HG03175 (cell line): ENCODE measurements around the gene PLEKHA7.

ENCODE experiments used
- ATAC-seq: cut with Tn5 transposase; IDR thresholded peaks from one replicate; pipeline ENCODE4 v1.9.1; 2021; ENCODE audit warnings: mild to moderate bottlenecking, moderate library complexity; ENCODE audit not compliant: unreplicated experiment

Gene PLEKHA7

GRCh38 chr11:16856022-16856471 is 158.2 kb downstream of the PLEKHA7 start:
- ATAC-seq: no peak

DNA sequence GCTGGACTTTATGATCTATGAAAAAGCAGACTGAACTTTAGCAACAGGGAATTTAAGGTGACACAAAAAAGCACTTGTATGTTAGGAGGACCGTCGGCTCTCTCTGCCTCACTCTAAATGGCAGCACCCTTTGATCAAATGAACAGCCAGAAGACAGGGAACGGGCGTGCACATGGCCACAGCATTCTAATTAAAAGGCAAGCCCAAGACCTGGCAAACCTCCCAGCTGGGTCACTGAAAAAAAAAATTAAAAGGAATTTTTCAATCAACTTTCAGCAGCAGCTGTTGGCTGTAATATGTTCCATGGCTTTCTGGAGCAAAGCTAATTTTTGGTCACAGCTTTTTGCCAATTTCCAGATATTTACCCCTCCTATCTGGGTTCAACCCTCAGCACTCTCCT is 159.2 kb downstream of the PLEKHA7 start:
- ATAC-seq: no peak

- ATAC-seq: no peak
These were observed 160.4 kb downstream of the PLEKHA7 start for GRCh38 chr11:16853859-16854258.

DNA sequence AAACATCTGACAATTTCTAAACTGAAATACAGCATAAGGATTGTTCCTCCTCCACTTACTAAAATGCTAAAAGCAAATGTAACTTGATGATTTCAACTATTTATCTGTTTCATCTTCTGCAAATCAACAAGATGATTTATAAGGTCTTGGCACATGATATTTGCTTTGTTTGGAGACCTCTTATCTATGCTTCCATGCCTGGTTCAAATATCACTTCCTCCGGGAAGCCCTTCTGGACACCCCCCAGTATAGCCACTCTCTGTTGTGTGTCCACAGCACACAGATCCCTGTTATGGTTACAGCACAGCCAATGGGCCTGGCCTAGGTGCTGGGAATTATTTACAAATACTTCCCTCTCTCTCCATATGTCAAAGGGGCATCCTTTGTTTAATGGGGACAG is 160.9 kb downstream of the PLEKHA7 start:
- no peak for ATAC-seq

DNA sequence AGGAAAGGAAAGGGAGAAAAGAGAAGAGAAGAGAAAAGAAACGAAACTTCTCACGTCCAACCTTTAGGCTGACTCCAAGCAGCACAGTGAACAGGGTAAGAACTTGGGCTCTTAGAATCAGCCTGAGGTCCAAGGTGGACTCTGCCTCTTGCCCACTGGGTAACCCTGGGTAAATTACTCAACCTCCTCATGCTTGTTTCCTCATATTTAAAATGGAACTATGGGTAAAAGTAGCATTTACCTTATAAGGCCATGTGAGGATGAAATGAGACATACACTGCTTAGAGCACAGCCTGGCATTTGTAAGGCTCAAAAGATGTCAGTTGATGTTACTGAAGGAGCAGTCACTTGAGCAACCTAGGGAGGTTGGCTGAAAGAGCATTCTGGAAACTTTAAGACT is 167.9 kb downstream of the PLEKHA7 start:
- ATAC-seq: no peak

DNA sequence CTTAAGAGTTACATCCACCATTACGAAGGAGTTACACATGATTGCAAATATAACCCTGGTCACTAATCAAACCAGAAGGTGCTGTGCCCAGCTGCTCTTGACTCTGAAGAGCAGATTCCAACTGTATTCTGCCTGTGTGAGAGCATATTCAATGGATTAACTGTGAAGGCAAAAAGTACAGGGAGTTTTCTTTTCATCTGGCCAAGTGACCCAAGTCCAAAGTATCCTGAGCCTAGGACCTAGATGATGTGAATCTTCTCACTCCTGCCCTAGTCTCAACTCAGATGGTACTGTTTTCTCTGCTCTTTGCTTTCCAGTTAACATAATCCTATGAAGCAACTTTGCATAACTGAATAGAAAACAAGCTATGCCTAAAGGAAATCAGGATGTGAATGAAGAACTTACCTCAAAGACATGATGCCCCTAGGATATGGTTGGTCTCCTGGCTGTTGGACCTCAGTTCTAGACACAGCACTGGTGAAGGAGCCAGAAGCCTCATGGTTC is 169.9 kb downstream of the PLEKHA7 start:
- no peak for ATAC-seq

DNA sequence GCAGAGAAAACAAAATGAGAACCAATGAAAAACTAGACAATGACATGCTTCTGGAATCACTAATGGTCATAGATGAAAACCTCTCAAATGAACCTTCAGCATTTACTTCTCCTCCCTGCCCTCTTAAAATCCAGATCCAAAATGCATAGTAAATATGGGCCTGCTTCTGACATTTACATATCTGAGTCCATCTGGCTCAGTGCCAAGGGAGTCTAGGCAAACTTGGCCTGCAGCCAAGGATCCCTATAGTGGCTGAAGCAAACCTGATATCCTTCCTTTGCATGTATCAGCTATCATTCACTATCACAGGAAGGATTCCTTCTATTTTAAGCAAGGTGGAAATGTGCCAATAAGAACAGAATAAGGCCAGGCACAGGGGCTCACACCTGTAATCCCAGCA is 170.9 kb downstream of the PLEKHA7 start:
- ATAC-seq: no peak

GRCh38 chr11:16841984-16842383 is 172.2 kb downstream of the PLEKHA7 start:
- no peak for ATAC-seq

DNA sequence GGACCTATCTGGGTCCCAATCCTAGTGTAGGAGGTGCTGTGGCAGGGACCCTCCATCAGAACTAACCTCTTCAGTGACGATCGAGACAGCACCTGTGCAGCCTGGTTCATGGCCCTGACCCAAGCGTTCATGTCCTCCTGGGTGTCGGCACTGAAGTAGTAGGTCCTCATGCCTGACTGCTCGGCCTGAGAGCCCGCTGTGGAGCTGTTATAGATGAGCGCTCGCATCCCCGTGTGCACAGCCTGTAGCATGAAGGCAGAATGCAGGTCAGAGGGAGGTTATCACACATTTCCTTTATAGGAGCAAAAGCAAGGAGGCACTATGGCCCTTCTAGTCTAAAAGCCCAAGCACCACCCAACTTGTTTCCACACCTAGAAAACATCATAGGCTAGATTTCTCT is 172.7 kb downstream of the PLEKHA7 start:
- ATAC-seq: no peak

DNA sequence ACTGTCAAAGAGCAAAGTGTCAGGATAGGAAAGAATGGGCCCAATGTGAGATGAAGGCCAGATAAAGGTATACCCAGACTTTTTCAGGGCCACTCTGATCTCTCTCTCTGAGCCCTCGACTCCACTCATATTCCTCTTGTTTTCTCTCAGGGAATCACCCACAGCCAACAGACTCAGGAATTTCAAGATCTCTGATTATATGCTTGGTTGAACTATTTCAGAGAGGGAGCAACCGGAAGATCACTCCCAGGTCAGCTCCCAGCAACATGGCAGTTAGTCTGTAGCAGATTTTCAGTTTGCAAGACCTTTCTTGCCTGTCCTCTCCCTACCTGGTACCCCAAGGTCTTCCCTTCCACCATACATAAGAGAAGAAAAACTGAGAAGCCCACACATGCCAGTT is 173.3 kb downstream of the PLEKHA7 start:
- ATAC-seq: no peak

DNA sequence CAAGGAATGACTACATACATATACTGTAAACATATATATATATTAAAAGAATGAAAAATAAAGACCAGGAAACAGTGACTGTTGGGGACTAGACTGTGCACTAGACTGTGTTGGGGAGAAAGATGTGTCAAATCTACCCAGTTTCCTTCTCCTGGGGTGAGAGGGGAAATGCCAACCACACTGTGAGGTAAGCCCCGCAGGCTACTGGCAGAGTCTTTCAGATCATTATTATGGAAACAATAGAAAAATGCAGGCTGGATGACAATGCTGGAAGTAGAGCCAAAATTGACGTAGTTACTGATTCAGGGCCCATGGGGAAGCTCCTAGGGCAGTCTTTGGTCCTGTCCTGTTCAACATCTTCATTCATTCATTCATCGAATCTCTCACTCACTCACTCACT is 174.4 kb downstream of the PLEKHA7 start:
- no peak for ATAC-seq

DNA sequence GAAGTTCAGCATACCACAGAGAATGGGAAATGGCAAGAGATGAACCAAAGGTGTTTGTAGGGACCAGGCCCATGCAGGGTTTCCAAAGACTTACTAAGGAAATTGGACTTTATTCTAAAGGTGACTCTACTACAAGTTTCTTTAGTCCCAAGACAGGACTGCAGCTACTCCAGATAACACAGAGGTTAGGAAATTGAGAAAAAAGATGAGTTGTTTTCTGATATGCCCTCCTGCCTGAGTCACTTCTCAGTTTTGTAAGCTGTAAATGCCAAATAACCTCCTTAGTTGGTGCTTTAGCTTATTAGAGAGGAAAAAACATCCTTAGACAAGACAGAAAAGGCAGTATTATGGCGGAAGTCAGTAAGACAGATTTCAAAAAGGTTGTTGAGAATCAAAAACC is 179.8 kb downstream of the PLEKHA7 start:
- no peak for ATAC-seq

DNA sequence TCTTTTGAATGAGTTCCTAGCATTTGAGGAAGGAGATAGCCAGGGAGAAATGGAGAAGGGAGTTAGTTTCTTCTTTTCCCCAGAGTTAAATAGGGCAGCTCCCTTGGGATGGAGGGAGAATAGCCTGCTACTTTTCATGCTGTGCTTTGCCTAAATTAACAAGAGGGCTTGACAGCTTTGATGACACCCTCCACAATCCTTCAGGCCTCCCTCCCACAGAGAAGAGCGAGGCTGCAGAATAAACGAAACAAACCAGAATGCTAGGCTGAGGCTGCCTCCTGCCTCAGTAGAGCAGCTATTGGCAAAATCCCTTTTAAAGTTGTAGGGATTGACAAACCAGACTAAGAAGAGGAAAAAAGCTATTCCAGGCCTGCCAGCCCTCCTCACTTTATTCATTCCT is 181.2 kb downstream of the PLEKHA7 start:
- no peak for ATAC-seq

DNA sequence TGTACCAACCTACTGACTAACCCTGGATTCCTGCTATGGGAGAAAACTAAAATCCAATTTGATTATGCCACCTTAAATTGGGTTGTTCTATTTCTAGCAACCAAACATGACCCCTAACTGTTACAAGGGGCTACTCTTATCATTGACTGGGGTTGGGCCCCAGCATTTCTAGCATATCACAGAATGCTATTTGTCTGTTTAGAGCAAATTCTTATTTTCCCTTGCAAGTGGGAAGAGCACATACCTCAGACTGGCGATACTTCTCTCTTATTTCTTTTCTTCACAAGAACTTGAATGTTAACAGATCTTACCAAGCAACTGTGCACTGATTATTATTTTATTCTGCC is 182.0 kb downstream of the PLEKHA7 start:
- ATAC-seq: no peak

GRCh38 chr11:16831316-16832192 is 182.7 kb downstream of the PLEKHA7 start:
- ATAC-seq: no peak

GRCh38 chr11:16827139-16827538 is 187.1 kb downstream of the PLEKHA7 start:
- ATAC-seq: no peak

DNA sequence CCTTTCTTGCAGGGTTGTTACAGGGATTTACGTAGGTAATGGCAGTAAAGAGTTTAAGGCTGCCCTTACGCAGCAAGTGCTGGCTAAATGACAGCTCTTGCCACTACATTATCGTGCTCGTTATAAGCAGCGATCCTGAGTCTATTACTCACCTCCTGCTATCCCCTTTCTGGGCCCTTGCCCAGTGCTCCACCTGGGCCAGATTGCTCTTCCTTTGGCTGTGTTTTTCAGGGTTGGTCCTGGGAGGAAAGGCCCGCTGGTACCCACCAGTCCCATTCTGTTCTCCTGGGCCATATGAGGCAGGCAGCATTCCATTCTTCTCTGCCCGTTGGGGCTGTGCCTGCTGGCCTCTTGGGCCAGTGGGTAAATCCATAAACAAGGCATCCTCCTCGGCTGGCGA is 188.2 kb downstream of the PLEKHA7 start:
- no peak for ATAC-seq

GRCh38 chr11:16825101-16825500 is 189.1 kb downstream of the PLEKHA7 start:
- ATAC-seq: no peak

GRCh38 chr11:16820324-16821092 is 193.7 kb downstream of the PLEKHA7 start:
- ATAC-seq: peak; percentile 76

- ATAC-seq: no peak
These were observed 195.9 kb downstream of the PLEKHA7 start for GRCh38 chr11:16818284-16818683.

- no peak for ATAC-seq
These were observed 196.9 kb downstream of the PLEKHA7 start for GRCh38 chr11:16817351-16817750.
